Endodermal cell (in vitro differentiated cells): ENCODE results near the gene STMN3. TPM values are rescaled to one million over a fixed set of nuclear protein-coding genes. Genes with fewer than 3 reads are reported as not detected.

Experiments
- DNase-seq: peaks from one replicate; pipeline ENCODE4 v3.0.0-alpha.2; 2017
- H3K27ac ChIP-seq: 2 replicates; pipeline ENCODE4 v1.5.1; 2013; ENCODE audit warnings: mild to moderate bottlenecking, low read depth, low read length, moderate library complexity
- H3K27me3 ChIP-seq: 2 replicates; pipeline ENCODE4 v1.6.1; 2013; ENCODE audit warnings: mild to moderate bottlenecking, low read length, moderate library complexity; ENCODE audit not compliant: insufficient read depth, control insufficient read depth, poor library complexity, severe bottlenecking
- H3K36me3 ChIP-seq: 2 replicates; pipeline ENCODE4 v1.7.0; 2013; ENCODE audit warnings: mild to moderate bottlenecking, low read length, moderate library complexity; ENCODE audit not compliant: control insufficient read depth, insufficient read depth
- H3K4me1 ChIP-seq: one replicate; pipeline ENCODE4 v1.7.0; 2013; ENCODE audit warnings: low read length; ENCODE audit not compliant: control insufficient read depth, insufficient read depth
- H3K4me3 ChIP-seq: 2 replicates; pipeline ENCODE4 v1.5.1; 2013; ENCODE audit warnings: mild to moderate bottlenecking, low read length, moderate library complexity
- H3K9ac ChIP-seq: 2 replicates; pipeline ENCODE4 v1.6.1; 2013; ENCODE audit warnings: mild to moderate bottlenecking, low read length, moderate library complexity; ENCODE audit not compliant: poor library complexity, severe bottlenecking; ENCODE audit errors: extremely low read depth
- H3K9me3 ChIP-seq: 2 replicates; pipeline ENCODE4 v1.6.1; 2013; ENCODE audit warnings: mild to moderate bottlenecking, low read length, moderate library complexity; ENCODE audit not compliant: control insufficient read depth
- H3K27ac Mint-ChIP-seq: 2 replicates; pipeline ENCODE4 v1.8.0; 2020; ENCODE audit warnings: mixed read lengths
- H3K27me3 Mint-ChIP-seq: 2 replicates; pipeline ENCODE4 v1.8.0; 2021; ENCODE audit warnings: mild to moderate bottlenecking, mixed read lengths; ENCODE audit not compliant: insufficient read depth
- H3K36me3 Mint-ChIP-seq: 2 replicates; pipeline ENCODE4 v1.8.0; 2020; ENCODE audit warnings: low read depth, mixed read lengths
- H3K4me1 Mint-ChIP-seq: 2 replicates; pipeline ENCODE4 v1.8.0; 2020; ENCODE audit warnings: mixed read lengths
- H3K4me3 Mint-ChIP-seq: 2 replicates; pipeline ENCODE4 v1.8.0; 2020; ENCODE audit warnings: mild to moderate bottlenecking, moderate library complexity, mixed read lengths
- H3K9me3 Mint-ChIP-seq: 2 replicates; pipeline ENCODE4 v1.8.0; 2020; ENCODE audit warnings: mild to moderate bottlenecking, mixed read lengths
- WGBS, 2 experiments: methylation state at CpG; one replicate each; pipeline versions ENCODE4 v1.1.5 to v1.1.7; 2013; ENCODE audit warnings: missing lambda C conversion rate in 2 of 2, mixed read lengths in 1 of 2; ENCODE audit not compliant: insufficient coverage in 1 of 2, insufficient read length in 1 of 2; 5-methylcytosine and 5-hydroxymethylcytosine counted together
- total RNA-seq, 2 donors: library from RNA; stranded (reverse); fragmentation: NEBNext Ultra II Directional in 1 of 2; extraction: Animal tissue kit (Norgen Biotek cat#: 25700) in 1 of 2; gene quantifications; 2 replicates in 1 of 2; 3 replicates in 1 of 2; pipeline ENCODE4 v1.2.1, GENCODE V29; 2021
- TF ChIP-seq, protein P1 (sequence below): fragments of 200-600 bp; sonication (generic); conservative IDR thresholded peaks from 2 replicates; pipeline ENCODE4 v1.5.0; 2021; ENCODE audit warnings: antibody characterized with exemption, mild to moderate bottlenecking

STMN3 gene
- total RNA-seq, 2 donors from 2014 or later: 6.7 to 18.3 TPM

DNA sequence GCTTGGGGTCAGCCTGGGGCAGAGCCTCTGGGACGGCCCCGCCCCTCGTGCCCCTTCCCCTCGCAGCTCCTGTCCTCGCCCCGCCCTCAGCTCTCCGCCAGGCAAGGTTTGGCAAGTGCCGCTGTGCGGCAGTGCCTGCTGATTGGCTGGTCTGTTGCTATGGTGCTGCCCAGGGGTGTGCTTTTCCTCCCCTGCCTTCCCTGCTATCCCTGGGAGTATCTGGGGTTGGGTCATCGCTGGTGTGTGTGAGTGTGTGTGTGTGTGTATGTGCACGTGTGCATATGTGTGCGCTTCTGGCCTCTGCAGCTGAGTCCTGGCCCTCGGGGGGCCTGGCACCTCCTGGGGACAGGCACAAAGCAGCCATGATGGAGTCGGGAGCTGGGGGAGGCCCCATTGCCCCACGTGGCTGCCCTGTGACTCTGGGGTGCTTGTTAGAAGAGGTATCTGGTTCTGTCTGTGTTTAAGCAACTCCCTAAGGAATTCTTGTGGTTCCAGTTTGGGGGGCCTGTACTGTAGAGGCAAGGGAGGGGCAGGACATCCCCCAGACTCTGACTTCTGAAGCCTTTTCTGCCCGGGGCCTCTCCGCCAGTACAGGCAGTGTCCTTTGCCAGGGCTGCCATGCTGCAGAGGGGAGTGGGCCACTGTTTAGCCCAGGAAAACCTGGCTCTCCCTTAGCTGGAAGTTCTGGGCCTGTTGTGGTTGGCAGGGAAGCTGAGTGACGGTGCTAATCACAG, 11.8 kb upstream of the STMN3 start:
- Mint-ChIP-seq H3K27me3 (no peaks in the 10 kb centered on the region), H3K4me1 (no peaks in the 10 kb centered on the region), H3K27ac (no peak overlapping the region), H3K36me3 (peaks cover 37% of the 10 kb centered on the region), H3K4me3 (no peak overlapping the region), H3K9me3 (no peaks in the 10 kb centered on the region)
- TF ChIP-seq, protein P1, sequence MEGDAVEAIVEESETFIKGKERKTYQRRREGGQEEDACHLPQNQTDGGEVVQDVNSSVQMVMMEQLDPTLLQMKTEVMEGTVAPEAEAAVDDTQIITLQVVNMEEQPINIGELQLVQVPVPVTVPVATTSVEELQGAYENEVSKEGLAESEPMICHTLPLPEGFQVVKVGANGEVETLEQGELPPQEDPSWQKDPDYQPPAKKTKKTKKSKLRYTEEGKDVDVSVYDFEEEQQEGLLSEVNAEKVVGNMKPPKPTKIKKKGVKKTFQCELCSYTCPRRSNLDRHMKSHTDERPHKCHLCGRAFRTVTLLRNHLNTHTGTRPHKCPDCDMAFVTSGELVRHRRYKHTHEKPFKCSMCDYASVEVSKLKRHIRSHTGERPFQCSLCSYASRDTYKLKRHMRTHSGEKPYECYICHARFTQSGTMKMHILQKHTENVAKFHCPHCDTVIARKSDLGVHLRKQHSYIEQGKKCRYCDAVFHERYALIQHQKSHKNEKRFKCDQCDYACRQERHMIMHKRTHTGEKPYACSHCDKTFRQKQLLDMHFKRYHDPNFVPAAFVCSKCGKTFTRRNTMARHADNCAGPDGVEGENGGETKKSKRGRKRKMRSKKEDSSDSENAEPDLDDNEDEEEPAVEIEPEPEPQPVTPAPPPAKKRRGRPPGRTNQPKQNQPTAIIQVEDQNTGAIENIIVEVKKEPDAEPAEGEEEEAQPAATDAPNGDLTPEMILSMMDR: no peak
- DNase-seq: peak; percentile 75
- Histone ChIP-seq H3K27ac (no peak overlapping the region), H3K4me1 (no peaks in the 10 kb centered on the region), H3K27me3 (no peaks in the 10 kb centered on the region), H3K4me3 (no peak overlapping the region), H3K36me3 (peaks cover 31% of the 10 kb centered on the region), H3K9me3 (no peaks in the 10 kb centered on the region), H3K9ac (no peak overlapping the region)
- WGBS, 2 experiments: 82 to 87% methylated on average over 7 to 18 of the region's 18 CpGs

DNA sequence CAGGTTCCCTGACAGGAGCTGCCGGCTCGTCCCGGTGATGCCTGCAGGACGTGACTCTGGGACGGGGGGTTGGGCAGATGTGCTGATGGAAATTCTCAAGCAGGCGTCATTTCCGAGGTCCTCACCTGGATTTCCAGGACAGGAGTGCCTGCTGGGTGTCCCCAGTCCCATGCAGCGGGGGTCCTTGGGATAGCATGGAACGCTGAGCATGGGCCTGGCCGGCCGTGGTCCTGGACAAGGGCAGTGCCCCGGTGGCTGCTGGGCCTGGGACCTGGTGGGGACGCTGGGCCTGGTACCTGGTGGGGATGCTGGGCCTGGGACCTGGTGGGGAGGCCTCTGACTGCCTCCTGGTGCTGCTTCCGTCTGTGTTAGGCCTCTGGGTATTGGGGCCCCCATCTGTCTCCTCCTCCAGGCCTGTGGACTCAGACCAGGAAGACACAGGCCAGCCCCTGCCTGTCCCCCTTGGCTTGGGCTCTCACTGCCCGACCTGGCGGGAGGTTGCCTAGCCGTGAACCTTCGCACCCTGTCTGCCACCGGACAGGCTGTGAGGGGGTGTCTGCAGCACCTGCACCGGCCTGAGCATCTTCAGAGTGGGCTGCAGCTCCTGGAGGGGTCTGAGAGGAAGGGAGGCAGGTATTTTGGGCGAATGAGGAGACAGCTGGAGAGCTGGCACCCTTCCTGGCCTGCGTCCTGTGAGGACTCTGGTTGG, 11.1 kb upstream of the STMN3 start:
- Histone ChIP-seq H3K27ac (no peak overlapping the region), H3K4me1 (no peaks in the 10 kb centered on the region), H3K9ac (no peak overlapping the region), H3K4me3 (no peak overlapping the region), H3K36me3 (peaks cover 31% of the 10 kb centered on the region), H3K9me3 (no peaks in the 10 kb centered on the region), H3K27me3 (no peaks in the 10 kb centered on the region)
- Mint-ChIP-seq H3K36me3 (peaks cover 36% of the 10 kb centered on the region), H3K9me3 (no peaks in the 10 kb centered on the region), H3K4me3 (no peak overlapping the region), H3K27ac (no peak overlapping the region), H3K4me1 (peaks cover 2% of the 10 kb centered on the region), H3K27me3 (no peaks in the 10 kb centered on the region)
- no peak for DNase-seq
- 90 to 97% methylated on average over 16 to 22 of the region's 22 CpGs for WGBS, 2 experiments
- TF ChIP-seq, protein P1: no peak

DNA sequence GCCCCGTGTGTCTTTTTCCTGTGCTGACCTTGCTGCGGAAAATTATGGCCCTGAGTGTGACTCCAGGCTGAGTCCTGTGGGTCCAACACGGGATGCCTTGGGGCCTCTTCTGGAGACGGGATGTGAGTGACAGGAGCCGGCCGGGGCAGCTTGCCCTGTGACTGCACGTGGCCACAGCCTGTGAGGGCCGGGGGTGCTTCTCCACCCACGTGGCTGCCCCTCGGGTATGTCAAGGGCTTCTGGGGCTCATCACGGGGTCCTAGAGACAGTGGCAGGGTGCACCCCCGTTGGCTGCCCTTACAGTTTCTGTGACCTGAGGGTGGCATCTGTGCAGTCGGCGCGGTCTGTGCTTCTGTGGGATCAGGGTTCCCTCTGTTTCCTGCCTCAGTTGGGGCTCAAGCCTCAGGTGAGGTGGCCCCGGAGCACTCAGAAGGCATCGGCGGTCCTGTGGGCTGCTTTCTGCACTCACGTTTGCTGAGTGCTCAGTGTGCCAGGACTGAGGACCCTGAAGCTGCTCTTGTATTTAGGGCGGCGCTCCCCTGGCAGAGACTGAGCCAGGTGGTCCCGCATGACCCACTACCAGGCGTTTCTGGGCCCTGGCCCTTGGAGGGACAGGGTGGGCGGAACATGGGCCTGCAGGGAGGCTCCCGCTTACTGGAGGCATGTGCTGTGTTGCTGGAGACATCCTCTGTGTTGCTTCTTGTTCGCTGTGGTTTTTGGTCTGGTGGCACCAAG, 10.3 kb upstream of the STMN3 start:
- H3K36me3 ChIP-seq: peaks cover 31% of the 10 kb centered on the region
- Mint-ChIP-seq H3K27ac (no peak overlapping the region), H3K36me3 (peaks cover 30% of the 10 kb centered on the region), H3K9me3 (no peaks in the 10 kb centered on the region), H3K27me3 (no peaks in the 10 kb centered on the region), H3K4me3 (no peak overlapping the region), H3K4me1 (peaks cover 4% of the 10 kb centered on the region)
- H3K4me3 ChIP-seq: no peak overlapping the region
- TF ChIP-seq, protein P1: no peak
- peaks cover 4% of the 10 kb centered on the region for H3K4me1 ChIP-seq
- DNase-seq: no peak
- no peaks in the 10 kb centered on the region for H3K9me3 ChIP-seq
- H3K9ac ChIP-seq: no peak overlapping the region
- no peaks in the 10 kb centered on the region for H3K27me3 ChIP-seq
- no peak overlapping the region for H3K27ac ChIP-seq
- 94 to 95% methylated on average over 16 to 26 of the region's 26 CpGs for WGBS, 2 experiments
